ENCODE results near the gene DCC. TPM values are rescaled to one million over a fixed set of nuclear protein-coding genes. Genes with fewer than 3 reads are reported as not detected.

DCC gene
- polyA plus RNA-seq, 1 donor (not counting 4 experiments of a cell fraction or from before 2014, with no cell fraction given): not detected

DNA sequence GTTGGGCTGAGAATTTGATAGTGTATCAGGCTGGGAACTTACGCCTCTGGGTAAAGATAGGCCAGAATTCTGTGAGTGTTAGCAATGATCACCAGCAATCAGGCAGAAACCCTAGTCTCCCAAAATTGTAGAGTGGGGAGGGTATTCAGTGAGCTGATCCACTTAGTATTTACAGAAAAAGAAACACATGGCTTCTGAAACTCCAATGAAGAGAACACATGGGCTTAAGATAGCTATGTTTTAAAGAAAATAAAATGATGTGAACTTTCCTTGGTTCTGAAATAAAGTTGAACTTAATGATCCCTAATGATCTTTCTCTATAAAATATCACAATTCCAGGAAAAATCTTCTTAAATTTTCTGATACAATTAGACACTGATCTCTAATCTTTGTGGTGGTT is 472.8 kb downstream of the DCC start:
- no peak for FAIRE-seq
- no peaks in the 10 kb centered on the region for H3K36me3 ChIP-seq (ENCODE audit: control insufficient read depth in 2 of 2, extremely low read depth in 1 of 2, insufficient read depth in 2 of 2, low read length in 2 of 2)
- no peak overlapping the region for H3K4me3 ChIP-seq (ENCODE audit: control insufficient read depth in 2 of 3, extremely low read depth in 1 of 3, insufficient read depth in 2 of 3, low read depth in 1 of 3, low read length in 3 of 3)
- H3K4me2 ChIP-seq (ENCODE audit: control insufficient read depth, extremely low read depth, insufficient read depth, low read depth, low read length): no peak overlapping the region
- no peaks in the 10 kb centered on the region for H3K9me1 ChIP-seq (ENCODE audit: control insufficient read depth, extremely low read depth, insufficient read depth, low read length)
- H3K9ac ChIP-seq (ENCODE audit: control insufficient read depth, extremely low read depth, insufficient read depth, low read length): no peak overlapping the region
- H3K9me3 ChIP-seq (ENCODE audit: control insufficient read depth, low read depth, low read length): peaks cover 1% of the 10 kb centered on the region
- no peak overlapping the region for H3K27ac ChIP-seq (ENCODE audit: control insufficient read depth, insufficient read depth, low read length)
- dilution Hi-C loops (cut with MboI; ENCODE audit: extremely low pct_ligation_motif_present, low sequenced_read_pairs): no loop called here
- no peaks in the 10 kb centered on the region for H3K27me3 ChIP-seq (ENCODE audit: control insufficient read depth, extremely low read depth, insufficient read depth, low read length)
- TF ChIP-seq EZH2 (IDR thresholded peaks at IDR 0.05; ENCODE audit: low read length): no peak
- TF ChIP-seq, protein P1, sequence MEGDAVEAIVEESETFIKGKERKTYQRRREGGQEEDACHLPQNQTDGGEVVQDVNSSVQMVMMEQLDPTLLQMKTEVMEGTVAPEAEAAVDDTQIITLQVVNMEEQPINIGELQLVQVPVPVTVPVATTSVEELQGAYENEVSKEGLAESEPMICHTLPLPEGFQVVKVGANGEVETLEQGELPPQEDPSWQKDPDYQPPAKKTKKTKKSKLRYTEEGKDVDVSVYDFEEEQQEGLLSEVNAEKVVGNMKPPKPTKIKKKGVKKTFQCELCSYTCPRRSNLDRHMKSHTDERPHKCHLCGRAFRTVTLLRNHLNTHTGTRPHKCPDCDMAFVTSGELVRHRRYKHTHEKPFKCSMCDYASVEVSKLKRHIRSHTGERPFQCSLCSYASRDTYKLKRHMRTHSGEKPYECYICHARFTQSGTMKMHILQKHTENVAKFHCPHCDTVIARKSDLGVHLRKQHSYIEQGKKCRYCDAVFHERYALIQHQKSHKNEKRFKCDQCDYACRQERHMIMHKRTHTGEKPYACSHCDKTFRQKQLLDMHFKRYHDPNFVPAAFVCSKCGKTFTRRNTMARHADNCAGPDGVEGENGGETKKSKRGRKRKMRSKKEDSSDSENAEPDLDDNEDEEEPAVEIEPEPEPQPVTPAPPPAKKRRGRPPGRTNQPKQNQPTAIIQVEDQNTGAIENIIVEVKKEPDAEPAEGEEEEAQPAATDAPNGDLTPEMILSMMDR (optimal IDR thresholded peaks at IDR 0.05 in 1 of 3, IDR thresholded peaks at IDR 0.05 in 1 of 3, conservative IDR thresholded peaks at IDR 0.05 in 1 of 3; ENCODE audit: extremely low read depth in 1 of 3, insufficient read depth in 2 of 3, low read length in 3 of 3): no peak
- no peaks in the 10 kb centered on the region for H3K79me2 ChIP-seq (ENCODE audit: control insufficient read depth, insufficient read depth, low read length)
- no peak for DNase-seq (ENCODE audit: low read depth, low spot score)
- H3K4me1 ChIP-seq (ENCODE audit: control insufficient read depth, extremely low read depth, insufficient read depth, low read length): no peaks in the 10 kb centered on the region
- no peak overlapping the region for H2AFZ ChIP-seq (ENCODE audit: control insufficient read depth, low read length)
- no peaks in the 10 kb centered on the region for H4K20me1 ChIP-seq (ENCODE audit: control insufficient read depth, extremely low read depth, insufficient read depth, low read length)

DNA sequence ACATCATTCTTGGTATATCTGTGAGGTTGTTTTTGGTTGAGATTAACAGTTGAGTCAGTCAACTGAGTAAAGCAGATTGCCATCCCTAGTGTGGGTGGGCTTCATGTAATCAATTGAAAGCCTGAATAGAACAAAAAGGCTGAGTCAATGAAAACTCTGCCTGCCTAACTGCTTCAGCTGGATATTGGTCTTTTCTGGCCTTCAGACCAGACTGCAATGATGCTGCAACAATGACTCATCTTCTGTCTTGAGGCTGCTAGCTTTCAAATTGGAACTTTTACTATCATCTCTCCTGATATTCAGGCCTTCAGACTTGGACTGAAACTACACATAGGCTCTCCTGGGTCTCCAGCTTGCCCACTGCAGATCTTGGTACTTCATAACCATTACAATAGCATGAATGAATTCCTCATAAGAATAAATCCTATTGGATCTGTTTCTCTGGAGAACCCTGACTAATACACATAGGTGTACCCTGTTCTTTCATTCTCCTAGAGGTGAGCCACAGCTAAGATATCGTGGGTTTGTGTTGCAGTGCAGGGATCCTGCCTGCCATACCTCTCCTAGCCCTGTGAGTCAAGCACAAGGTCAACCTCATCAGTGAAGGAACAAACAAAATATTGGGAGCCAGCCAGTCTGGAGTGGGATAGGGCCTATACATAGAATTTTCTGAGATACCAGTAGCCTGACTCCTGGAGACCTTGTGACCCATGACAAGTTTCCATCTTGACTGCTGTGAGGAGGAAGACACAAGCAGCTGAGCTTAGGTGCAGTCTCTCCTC is 473.8 kb downstream of the DCC start:
- TF ChIP-seq EZH2 (IDR thresholded peaks at IDR 0.05; ENCODE audit: low read length): no peak
- TF ChIP-seq, protein P1 (optimal IDR thresholded peaks at IDR 0.05 in 1 of 3, IDR thresholded peaks at IDR 0.05 in 1 of 3, conservative IDR thresholded peaks at IDR 0.05 in 1 of 3; ENCODE audit: extremely low read depth in 1 of 3, insufficient read depth in 2 of 3, low read length in 3 of 3): no peak
- H3K27ac ChIP-seq (ENCODE audit: control insufficient read depth, insufficient read depth, low read length): no peak overlapping the region
- H3K4me1 ChIP-seq (ENCODE audit: control insufficient read depth, extremely low read depth, insufficient read depth, low read length): no peaks in the 10 kb centered on the region
- H3K4me3 ChIP-seq (ENCODE audit: control insufficient read depth in 2 of 3, extremely low read depth in 1 of 3, insufficient read depth in 2 of 3, low read depth in 1 of 3, low read length in 3 of 3): no peak overlapping the region
- FAIRE-seq (no peak), DNase-seq (ENCODE audit: low read depth, low spot score) (no peak)
- no peaks in the 10 kb centered on the region for H4K20me1 ChIP-seq (ENCODE audit: control insufficient read depth, extremely low read depth, insufficient read depth, low read length)
- H3K36me3 ChIP-seq (ENCODE audit: control insufficient read depth in 2 of 2, extremely low read depth in 1 of 2, insufficient read depth in 2 of 2, low read length in 2 of 2): no peaks in the 10 kb centered on the region
- dilution Hi-C loops (cut with MboI; ENCODE audit: extremely low pct_ligation_motif_present, low sequenced_read_pairs): no loop called here
- H3K79me2 ChIP-seq (ENCODE audit: control insufficient read depth, insufficient read depth, low read length): no peaks in the 10 kb centered on the region
- H3K9me3 ChIP-seq (ENCODE audit: control insufficient read depth, low read depth, low read length): no peaks in the 10 kb centered on the region
- no peak overlapping the region for H2AFZ ChIP-seq (ENCODE audit: control insufficient read depth, low read length)
- H3K4me2 ChIP-seq (ENCODE audit: control insufficient read depth, extremely low read depth, insufficient read depth, low read depth, low read length): no peak overlapping the region
- no peaks in the 10 kb centered on the region for H3K27me3 ChIP-seq (ENCODE audit: control insufficient read depth, extremely low read depth, insufficient read depth, low read length)
- no peak overlapping the region for H3K9ac ChIP-seq (ENCODE audit: control insufficient read depth, extremely low read depth, insufficient read depth, low read length)
- H3K9me1 ChIP-seq (ENCODE audit: control insufficient read depth, extremely low read depth, insufficient read depth, low read length): no peaks in the 10 kb centered on the region

Measured in keratinocyte (primary cell).